ENCODE data around the gene INPP5A.

INPP5A gene

DNA sequence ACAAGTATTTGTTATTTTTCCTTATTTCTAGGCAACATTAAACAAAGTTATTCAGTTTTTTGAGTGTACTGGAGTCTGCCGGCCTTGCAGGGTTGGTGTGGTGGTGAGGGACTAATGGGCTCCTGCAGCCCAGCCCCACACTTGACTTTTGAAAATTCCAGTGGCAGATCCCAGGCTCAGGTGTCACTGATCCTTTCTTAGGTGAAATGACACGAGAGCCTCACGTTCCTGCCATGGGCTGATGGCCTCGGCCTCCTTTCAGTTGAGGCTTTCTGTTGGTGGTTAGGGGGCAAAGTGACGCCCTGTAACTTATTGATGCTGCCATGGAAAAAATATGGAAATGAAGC lies 130.4 kb downstream of the INPP5A start:
- Histone ChIP-seq H2BK5ac (ENCODE audit: low read length) (no peak overlapping the region), H2BK12ac (ENCODE audit: low read length) (no peak overlapping the region), H4K91ac (ENCODE audit: low read depth, low read length, poor library complexity) (no peak overlapping the region), H3K9ac (ENCODE audit: low read depth, low read length, poor library complexity) (no peak overlapping the region), H3K4me3 (ENCODE audit: low read length in 2 of 2) (no peak overlapping the region), H3K79me1 (ENCODE audit: low read depth, low read length) (peaks cover 2% of the 10 kb centered on the region), H3K27me3 (ENCODE audit: control insufficient read depth in 3 of 3, insufficient read depth in 3 of 3, low read depth in 1 of 3, low read length in 3 of 3) (no peaks in the 10 kb centered on the region), H3K4me1 (ENCODE audit: control insufficient read depth in 2 of 2, insufficient read depth in 1 of 2, low read depth in 1 of 2, low read length in 2 of 2) (peaks cover 5 to 8% of the 10 kb centered on the region in 2 donors), H3K14ac (ENCODE audit: low read length) (no peak overlapping the region), H2AFZ (ENCODE audit: low read length) (no peak overlapping the region), H3K27ac (replicated peaks; ENCODE audit: low read length) (no peak overlapping the region), H3K4ac (ENCODE audit: low read length) (no peak overlapping the region), H2AK5ac (ENCODE audit: low read depth, low read length) (no peak overlapping the region), H2BK120ac (ENCODE audit: low read depth, low read length) (no peak overlapping the region), H2BK15ac (ENCODE audit: low read length) (no peak overlapping the region), H3K9me3 (replicated peaks in 1 of 2; ENCODE audit: control insufficient read depth in 2 of 2, insufficient read depth in 1 of 2, low read depth in 1 of 2, low read length in 2 of 2) (peaks cover 0 to 2% of the 10 kb centered on the region in 2 donors), H4K8ac (ENCODE audit: low read depth, low read length) (no peak overlapping the region), H3K18ac (ENCODE audit: low read length) (no peak overlapping the region), H3K36me3 (replicated peaks in 1 of 2; ENCODE audit: control insufficient read depth in 2 of 2, insufficient read depth in 2 of 2, low read length in 2 of 2) (peaks cover 0 to 2% of the 10 kb centered on the region in 2 donors), H3K4me2 (ENCODE audit: insufficient read depth, low read length, poor library complexity, severe bottlenecking) (no peak overlapping the region), H3K23ac (ENCODE audit: low read depth, low read length, poor library complexity) (no peak overlapping the region)
- WGBS, 2 donors (ENCODE audit: extremely low coverage in 2 of 2, insufficient read length in 2 of 2, insufficient replicate concordance in 1 of 2), result no CpG with 5 or more reads among the region's 5 CpGs
- DNase-seq (ENCODE audit: low spot score), result no peak

DNA sequence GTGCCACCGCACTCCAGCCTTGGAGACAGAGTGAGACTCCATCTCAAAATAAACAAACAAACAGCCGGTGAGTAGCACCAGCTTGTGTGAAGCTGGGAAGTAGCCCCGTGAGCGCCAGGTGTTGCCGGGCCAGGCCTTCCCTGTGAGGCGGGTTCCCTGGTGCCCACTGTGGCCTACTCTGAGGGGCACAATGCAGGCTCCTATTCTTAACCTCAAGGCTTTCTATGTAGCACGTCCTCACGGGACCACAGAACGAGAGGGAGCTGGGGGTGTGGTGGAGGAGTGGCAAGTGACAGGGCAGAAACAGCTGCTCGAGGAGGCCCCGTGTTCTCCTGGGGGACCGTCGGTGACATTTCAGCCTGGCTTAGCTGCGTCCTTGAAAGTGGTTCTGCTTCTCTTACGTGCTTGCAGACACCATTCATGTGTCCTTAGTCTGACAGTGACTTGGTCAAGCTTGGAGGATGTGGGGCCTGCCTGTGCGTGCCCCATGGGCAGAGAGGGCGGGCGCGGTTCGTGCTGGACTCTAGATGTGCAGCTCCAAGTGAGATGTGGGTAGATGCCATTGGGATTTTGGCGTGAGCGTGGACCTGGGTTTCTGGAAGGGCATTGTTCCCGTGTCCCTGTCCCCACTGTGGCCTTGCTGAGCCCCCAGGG lies 131.7 kb downstream of the INPP5A start:
- peak overlapping the region; percentile 38 for H3K9ac ChIP-seq (ENCODE audit: low read depth, low read length, poor library complexity)
- no peak overlapping the region for H3K4me2 ChIP-seq (ENCODE audit: insufficient read depth, low read length, poor library complexity, severe bottlenecking)
- H2AK5ac ChIP-seq (ENCODE audit: low read depth, low read length), result peak overlapping the region; percentile 1
- no peak overlapping the region for H2AFZ ChIP-seq (ENCODE audit: low read length)
- H3K4me1 ChIP-seq (ENCODE audit: control insufficient read depth in 2 of 2, insufficient read depth in 1 of 2, low read depth in 1 of 2, low read length in 2 of 2), result peaks cover 5 to 8% of the 10 kb centered on the region in 2 donors
- no peak overlapping the region for H3K27ac ChIP-seq (replicated peaks; ENCODE audit: low read length)
- H3K9me3 ChIP-seq (replicated peaks in 1 of 2; ENCODE audit: control insufficient read depth in 2 of 2, insufficient read depth in 1 of 2, low read depth in 1 of 2, low read length in 2 of 2), result peaks cover 0 to 2% of the 10 kb centered on the region in 2 donors
- H3K27me3 ChIP-seq (ENCODE audit: control insufficient read depth in 3 of 3, insufficient read depth in 3 of 3, low read depth in 1 of 3, low read length in 3 of 3), result no peaks in the 10 kb centered on the region
- H2BK15ac ChIP-seq (ENCODE audit: low read length), result no peak overlapping the region
- H3K79me1 ChIP-seq (ENCODE audit: low read depth, low read length), result peaks cover 2% of the 10 kb centered on the region
- WGBS, 2 donors (ENCODE audit: extremely low coverage in 2 of 2, insufficient read length in 2 of 2, insufficient replicate concordance in 1 of 2), result no CpG with 5 or more reads among the region's 23 CpGs
- no peak overlapping the region for H3K4ac ChIP-seq (ENCODE audit: low read length)
- H3K36me3 ChIP-seq (replicated peaks in 1 of 2; ENCODE audit: control insufficient read depth in 2 of 2, insufficient read depth in 2 of 2, low read length in 2 of 2), result peaks cover 0 to under 1% of the 10 kb centered on the region in 2 donors
- H2BK12ac ChIP-seq (ENCODE audit: low read length), result no peak overlapping the region
- H3K18ac ChIP-seq (ENCODE audit: low read length), result peak overlapping the region; percentile 1
- H2BK120ac ChIP-seq (ENCODE audit: low read depth, low read length), result no peak overlapping the region
- no peak overlapping the region for H4K8ac ChIP-seq (ENCODE audit: low read depth, low read length)
- H3K23ac ChIP-seq (ENCODE audit: low read depth, low read length, poor library complexity), result peak overlapping the region; percentile 11
- no peak overlapping the region for H2BK5ac ChIP-seq (ENCODE audit: low read length)
- DNase-seq (ENCODE audit: low spot score), result no peak
- peak overlapping the region in 1 of 2 donors; percentile 44 for H3K4me3 ChIP-seq (ENCODE audit: low read length in 2 of 2)
- H4K91ac ChIP-seq (ENCODE audit: low read depth, low read length, poor library complexity), result no peak overlapping the region
- peak overlapping the region; percentile 14 for H3K14ac ChIP-seq (ENCODE audit: low read length)

DNA sequence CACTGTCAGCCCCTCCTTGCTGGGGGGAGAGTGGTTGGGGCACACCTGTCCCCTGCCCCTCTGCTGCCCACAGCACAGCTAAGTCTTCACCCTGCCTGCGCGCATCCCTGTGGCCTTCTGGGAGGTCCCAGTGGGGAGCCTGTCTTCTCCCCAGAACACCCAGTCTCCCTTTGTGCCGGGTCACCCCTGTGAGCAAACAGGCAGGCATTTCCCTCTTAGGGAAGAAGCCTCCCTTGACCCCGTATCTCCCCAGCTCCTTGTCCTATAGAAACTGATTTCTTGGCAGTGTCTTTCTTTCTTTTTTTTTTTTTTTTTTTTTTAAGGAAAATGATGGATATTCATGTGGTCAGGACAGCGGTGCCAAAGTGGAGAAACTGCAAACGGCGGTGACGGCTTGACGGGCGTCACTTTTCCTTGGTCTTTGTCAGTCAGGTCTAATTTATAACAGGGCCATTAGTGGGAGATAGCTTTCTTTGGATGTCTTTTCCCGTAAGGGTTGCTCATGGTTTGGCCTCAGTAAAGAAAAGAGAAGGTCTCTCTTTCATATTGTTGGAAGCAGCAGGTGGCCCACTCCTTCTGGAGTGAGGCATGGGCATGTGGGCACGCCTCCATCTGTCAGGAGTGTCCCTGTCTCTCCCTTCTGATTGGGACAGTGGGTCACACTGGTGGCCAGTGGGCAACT lies 133.1 kb downstream of the INPP5A start:
- Histone ChIP-seq H2BK15ac (ENCODE audit: low read length) (no peak overlapping the region), H3K9ac (ENCODE audit: low read depth, low read length, poor library complexity) (peak overlapping the region; percentile 54), H2BK5ac (ENCODE audit: low read length) (no peak overlapping the region), H3K4me3 (ENCODE audit: low read length in 2 of 2) (no peak overlapping the region), H3K27ac (replicated peaks; ENCODE audit: low read length) (no peak overlapping the region), H3K4me1 (ENCODE audit: control insufficient read depth in 2 of 2, insufficient read depth in 1 of 2, low read depth in 1 of 2, low read length in 2 of 2) (peaks cover 5 to 8% of the 10 kb centered on the region in 2 donors), H3K4ac (ENCODE audit: low read length) (no peak overlapping the region), H3K27me3 (ENCODE audit: control insufficient read depth in 3 of 3, insufficient read depth in 3 of 3, low read depth in 1 of 3, low read length in 3 of 3) (no peaks in the 10 kb centered on the region), H3K9me3 (replicated peaks in 1 of 2; ENCODE audit: control insufficient read depth in 2 of 2, insufficient read depth in 1 of 2, low read depth in 1 of 2, low read length in 2 of 2) (no peaks in the 10 kb centered on the region), H2AFZ (ENCODE audit: low read length) (no peak overlapping the region), H4K91ac (ENCODE audit: low read depth, low read length, poor library complexity) (no peak overlapping the region), H4K8ac (ENCODE audit: low read depth, low read length) (no peak overlapping the region), H3K18ac (ENCODE audit: low read length) (peak overlapping the region; percentile 30), H3K79me1 (ENCODE audit: low read depth, low read length) (peaks cover 2% of the 10 kb centered on the region), H3K36me3 (replicated peaks in 1 of 2; ENCODE audit: control insufficient read depth in 2 of 2, insufficient read depth in 2 of 2, low read length in 2 of 2) (no peaks in the 10 kb centered on the region), H3K23ac (ENCODE audit: low read depth, low read length, poor library complexity) (peak overlapping the region; percentile 48), H2AK5ac (ENCODE audit: low read depth, low read length) (no peak overlapping the region), H2BK12ac (ENCODE audit: low read length) (no peak overlapping the region), H2BK120ac (ENCODE audit: low read depth, low read length) (no peak overlapping the region), H3K4me2 (ENCODE audit: insufficient read depth, low read length, poor library complexity, severe bottlenecking) (no peak overlapping the region), H3K14ac (ENCODE audit: low read length) (no peak overlapping the region)
- WGBS, 2 donors (ENCODE audit: extremely low coverage in 2 of 2, insufficient read length in 2 of 2, insufficient replicate concordance in 1 of 2), result no CpG with 5 or more reads among the region's 12 CpGs
- no peak for DNase-seq (ENCODE audit: low spot score)

DNA sequence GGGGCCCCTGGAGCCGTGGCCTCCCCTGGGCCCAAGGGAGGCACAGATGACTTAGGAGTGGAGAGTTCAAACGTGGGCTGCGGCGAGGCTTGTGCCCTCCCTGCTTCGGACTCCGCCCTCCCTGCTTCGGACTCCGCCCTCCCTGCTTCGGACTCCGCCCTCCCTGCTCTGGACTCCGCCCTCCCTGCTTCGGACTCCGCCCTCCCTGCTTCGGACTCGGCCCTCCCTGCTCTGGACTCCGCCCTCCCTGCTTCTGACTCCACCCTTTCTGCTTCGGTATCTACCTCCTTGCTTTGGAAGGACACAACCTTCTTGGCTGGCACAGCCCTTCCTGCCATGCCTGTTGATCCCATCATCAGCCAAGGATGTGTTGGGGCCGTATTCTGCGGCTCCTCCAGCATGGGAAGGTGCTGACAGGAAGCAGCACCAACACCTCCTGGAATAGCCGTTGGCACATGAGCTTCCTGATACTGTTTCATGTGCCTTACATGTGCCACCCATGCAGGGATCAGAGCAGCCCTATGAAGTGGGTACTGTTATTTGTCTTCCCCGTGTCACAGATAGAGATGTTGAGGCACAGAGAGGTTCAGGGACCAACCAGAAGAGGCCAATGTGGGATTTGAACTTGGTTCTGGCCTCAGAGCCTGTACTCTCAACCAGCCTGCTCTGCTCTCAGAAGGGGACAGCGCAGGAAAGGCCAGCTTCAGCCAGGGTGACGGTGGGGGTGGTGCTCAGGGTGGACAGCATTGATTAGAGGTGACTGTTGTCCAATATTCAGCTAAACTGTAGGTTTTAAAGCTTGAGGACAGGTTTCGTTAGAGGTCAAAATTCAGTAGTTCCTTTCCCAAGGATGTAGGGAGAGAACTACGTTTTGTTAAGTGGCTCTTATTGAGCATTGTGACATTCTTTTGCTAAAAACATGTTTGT lies 133.9 kb downstream of the INPP5A start:
- Histone ChIP-seq H3K4me2 (ENCODE audit: insufficient read depth, low read length, poor library complexity, severe bottlenecking) (no peak overlapping the region), H3K27ac (replicated peaks; ENCODE audit: low read length) (no peak overlapping the region), H2AK5ac (ENCODE audit: low read depth, low read length) (no peak overlapping the region), H2BK5ac (ENCODE audit: low read length) (no peak overlapping the region), H3K4me1 (ENCODE audit: control insufficient read depth in 2 of 2, insufficient read depth in 1 of 2, low read depth in 1 of 2, low read length in 2 of 2) (peaks cover 5 to 8% of the 10 kb centered on the region in 2 donors), H3K27me3 (ENCODE audit: control insufficient read depth in 3 of 3, insufficient read depth in 3 of 3, low read depth in 1 of 3, low read length in 3 of 3) (no peaks in the 10 kb centered on the region), H3K4ac (ENCODE audit: low read length) (no peak overlapping the region), H3K9me3 (replicated peaks in 1 of 2; ENCODE audit: control insufficient read depth in 2 of 2, insufficient read depth in 1 of 2, low read depth in 1 of 2, low read length in 2 of 2) (no peaks in the 10 kb centered on the region), H3K79me1 (ENCODE audit: low read depth, low read length) (peaks cover 2% of the 10 kb centered on the region), H2BK120ac (ENCODE audit: low read depth, low read length) (no peak overlapping the region), H3K23ac (ENCODE audit: low read depth, low read length, poor library complexity) (peak overlapping the region; percentile 48), H3K18ac (ENCODE audit: low read length) (no peak overlapping the region), H2AFZ (ENCODE audit: low read length) (no peak overlapping the region), H4K8ac (ENCODE audit: low read depth, low read length) (no peak overlapping the region), H3K4me3 (ENCODE audit: low read length in 2 of 2) (no peak overlapping the region), H2BK15ac (ENCODE audit: low read length) (no peak overlapping the region), H2BK12ac (ENCODE audit: low read length) (no peak overlapping the region), H4K91ac (ENCODE audit: low read depth, low read length, poor library complexity) (no peak overlapping the region), H3K9ac (ENCODE audit: low read depth, low read length, poor library complexity) (no peak overlapping the region), H3K14ac (ENCODE audit: low read length) (no peak overlapping the region), H3K36me3 (replicated peaks in 1 of 2; ENCODE audit: control insufficient read depth in 2 of 2, insufficient read depth in 2 of 2, low read length in 2 of 2) (no peaks in the 10 kb centered on the region)
- no CpG with 5 or more reads among the region's 25 CpGs for WGBS, 2 donors (ENCODE audit: extremely low coverage in 2 of 2, insufficient read length in 2 of 2, insufficient replicate concordance in 1 of 2)
- no peak for DNase-seq (ENCODE audit: low spot score)

Measured in neuronal stem cell (in vitro differentiated cells).